Activated CD8-positive, alpha-beta T cell treated with anti-CD3 and anti-CD28 coated beads, Interleukin-2, amount 10 ng/mL, durations not matched to agents 7 days and 5 days (primary cell): Measurements from ENCODE around the gene PIAS1. TPM values are rescaled to one million over a fixed set of nuclear protein-coding genes. Genes with fewer than 3 reads are reported as not detected.
"Not testable (repeated sequence)": the region's sequence is repeated elsewhere in the genome, so short reads cannot be mapped to it uniquely, and the experiment has no call there.

Experiments
- ATAC-seq: fragments of 150-1000 bp; cut with Tn5 transposase; one replicate; pipeline ENCODE4 v1.10.0; 2021; ENCODE audit warnings: moderate library complexity
- CTCF ChIA-PET: fragments of 350-600 bp; sonication (Branson Sonifier 250); formaldehyde crosslinking; loops from one replicate; lab custom pipeline; 2021; ENCODE audit warnings: antibody characterized with exemption; lab: Charles Lee
- POLR2A ChIA-PET: fragments of 350-600 bp; sonication (Branson Sonifier 250); formaldehyde crosslinking; loops from one replicate; lab custom pipeline; 2021; ENCODE audit warnings: antibody characterized with exemption; lab: Charles Lee
- DNase-seq: peaks from one replicate; pipeline ENCODE4 v3.0.0-alpha.2; 2020
- H3K27ac Mint-ChIP-seq: one replicate; pipeline ENCODE4 v1.8.0; 2021; ENCODE audit warnings: mild to moderate bottlenecking, mixed read lengths
- H3K27me3 Mint-ChIP-seq: one replicate; pipeline ENCODE4 v1.8.0; 2021; ENCODE audit warnings: low read depth, mixed read lengths
- H3K36me3 Mint-ChIP-seq: one replicate; pipeline ENCODE4 v1.8.0; 2021; ENCODE audit warnings: low read depth, mixed read lengths
- H3K4me1 Mint-ChIP-seq: one replicate; pipeline ENCODE4 v1.8.0; 2021; ENCODE audit warnings: low read depth, mixed read lengths
- H3K4me3 Mint-ChIP-seq: one replicate; pipeline ENCODE4 v1.8.0; 2021; ENCODE audit warnings: mild to moderate bottlenecking, mixed read lengths
- H3K9me3 Mint-ChIP-seq: one replicate; pipeline ENCODE4 v1.8.0; 2022; ENCODE audit warnings: mixed read lengths; ENCODE audit not compliant: insufficient read depth
- total RNA-seq, 2 experiments: library from RNA; stranded (reverse); gene quantifications; one replicate each; pipeline ENCODE4 v1.2.3, GENCODE V29; 2021

The PIAS1 gene
- total RNA-seq, 2 experiments from 2014 or later = 40.6 to 44.2 TPM

DNA sequence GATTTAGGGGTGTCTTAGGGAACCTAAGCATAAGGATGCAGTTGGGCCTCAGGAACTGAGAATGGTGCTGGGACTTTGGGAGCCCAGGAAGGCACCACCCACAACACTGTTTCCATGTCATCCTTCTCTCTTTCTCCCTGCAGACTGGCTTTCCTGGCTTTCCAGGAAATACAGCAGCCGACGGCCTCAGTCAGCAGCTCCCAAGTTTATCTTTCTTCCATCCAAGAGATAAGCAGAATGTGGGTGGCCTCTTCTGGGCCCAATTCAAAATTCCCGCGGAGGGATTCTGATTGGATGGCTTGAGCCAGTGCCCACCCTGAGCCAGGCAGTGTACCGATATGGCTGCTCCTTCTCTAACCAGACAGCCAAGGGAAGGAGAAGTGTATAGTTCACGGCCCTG, 179.9 kb downstream of the PIAS1 start:
- Mint-ChIP-seq H3K36me3 (no peaks in the 10 kb centered on the region), H3K27ac (no peak overlapping the region), H3K9me3 (no peaks in the 10 kb centered on the region), H3K4me1 (peaks cover 11% of the 10 kb centered on the region), H3K4me3 (no peak overlapping the region), H3K27me3 (peaks cover 2% of the 10 kb centered on the region)
- ATAC-seq = no peak
- ChIA-PET CTCF (no interaction called here), POLR2A (no interaction called here)
- DNase-seq = no peak

DNA sequence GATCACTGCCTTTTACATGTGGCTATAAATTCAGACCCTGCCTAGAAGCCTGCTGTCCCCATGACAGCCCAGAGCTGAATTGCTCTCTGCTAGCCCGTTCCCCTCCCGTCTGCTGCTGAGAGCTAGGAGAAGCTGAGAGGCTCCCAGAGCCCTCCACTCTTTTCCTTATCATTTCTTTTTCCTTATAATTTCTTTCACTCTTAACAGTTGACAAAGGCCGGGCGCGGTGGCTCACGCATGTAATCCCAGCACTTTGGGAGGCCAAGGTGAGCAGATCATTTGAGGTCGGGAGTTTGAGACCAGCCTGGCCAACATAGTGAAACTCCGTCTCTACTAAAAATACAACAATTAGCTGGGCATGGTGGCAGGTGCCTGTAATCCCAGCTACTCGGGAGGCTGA, 180.4 kb downstream of the PIAS1 start:
- POLR2A ChIA-PET, H3K9me3 Mint-ChIP-seq, CTCF ChIA-PET, DNase-seq, H3K27ac Mint-ChIP-seq, H3K4me3 Mint-ChIP-seq, H3K27me3 Mint-ChIP-seq, ATAC-seq, H3K36me3 Mint-ChIP-seq: not testable (repeated sequence)
- peaks cover 11% of the 10 kb centered on the region for H3K4me1 Mint-ChIP-seq

DNA sequence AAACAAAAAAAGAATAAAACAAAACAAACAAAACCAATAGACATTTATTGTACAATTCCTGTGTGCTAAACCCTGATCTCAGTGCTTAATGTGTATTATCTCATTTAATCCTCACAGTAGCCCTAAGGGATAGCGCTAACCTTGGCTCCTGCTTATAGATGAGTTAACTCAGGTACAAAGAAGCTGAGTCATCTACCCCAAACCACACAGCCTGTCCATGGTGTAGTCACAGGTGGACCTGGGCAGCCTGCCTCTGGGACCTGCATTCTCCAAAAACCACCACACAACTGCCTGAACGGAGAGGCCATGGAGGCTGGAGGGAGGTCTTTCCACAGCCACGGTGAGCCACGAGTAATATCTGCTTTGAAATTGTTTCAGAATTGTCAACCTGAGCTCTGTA, 180.9 kb downstream of the PIAS1 start:
- H3K4me1 Mint-ChIP-seq = peaks cover 8% of the 10 kb centered on the region
- H3K27me3 Mint-ChIP-seq = peaks cover 2% of the 10 kb centered on the region
- no peaks in the 10 kb centered on the region for H3K9me3 Mint-ChIP-seq
- no peak overlapping the region for H3K4me3 Mint-ChIP-seq
- H3K36me3 Mint-ChIP-seq = no peaks in the 10 kb centered on the region
- CTCF ChIA-PET = interaction anchor here (1.7 kb wide), 1 partner anchor 18 kb away, joined by 8 read pairs; no protein-coding TSS in a partner anchor
- DNase-seq (no peak), ATAC-seq (no peak)
- no peak overlapping the region for H3K27ac Mint-ChIP-seq
- POLR2A ChIA-PET = no interaction called here

DNA sequence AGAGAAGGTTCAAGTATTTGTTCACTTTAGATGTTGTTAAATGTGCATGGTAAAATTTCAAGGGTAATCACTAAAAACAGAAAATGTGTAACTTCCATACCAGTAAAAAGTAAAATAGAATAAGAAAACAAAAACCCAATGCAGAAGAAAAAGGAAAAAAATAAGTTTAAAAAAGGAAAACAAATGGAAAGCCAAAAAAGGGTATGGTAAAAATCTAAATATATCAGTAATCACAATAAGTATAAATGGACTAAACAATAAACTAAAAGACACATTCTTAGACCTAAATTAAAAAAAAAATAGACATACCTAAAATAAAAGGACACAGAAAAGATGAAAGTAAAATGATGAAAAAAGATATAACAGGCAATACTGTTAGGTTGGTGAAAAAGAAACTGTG, 184.9 kb downstream of the PIAS1 start:
- Mint-ChIP-seq H3K27ac (no peak overlapping the region), H3K36me3 (no peaks in the 10 kb centered on the region), H3K4me1 (no peaks in the 10 kb centered on the region), H3K27me3 (peaks cover 4% of the 10 kb centered on the region), H3K4me3 (no peak overlapping the region), H3K9me3 (peaks cover 5% of the 10 kb centered on the region)
- ATAC-seq = no peak
- CTCF ChIA-PET = interaction anchor here (1.7 kb wide), 1 partner anchor 14 kb away, joined by 5 read pairs; no protein-coding TSS in a partner anchor
- POLR2A ChIA-PET = no interaction called here
- DNase-seq = no peak

DNA sequence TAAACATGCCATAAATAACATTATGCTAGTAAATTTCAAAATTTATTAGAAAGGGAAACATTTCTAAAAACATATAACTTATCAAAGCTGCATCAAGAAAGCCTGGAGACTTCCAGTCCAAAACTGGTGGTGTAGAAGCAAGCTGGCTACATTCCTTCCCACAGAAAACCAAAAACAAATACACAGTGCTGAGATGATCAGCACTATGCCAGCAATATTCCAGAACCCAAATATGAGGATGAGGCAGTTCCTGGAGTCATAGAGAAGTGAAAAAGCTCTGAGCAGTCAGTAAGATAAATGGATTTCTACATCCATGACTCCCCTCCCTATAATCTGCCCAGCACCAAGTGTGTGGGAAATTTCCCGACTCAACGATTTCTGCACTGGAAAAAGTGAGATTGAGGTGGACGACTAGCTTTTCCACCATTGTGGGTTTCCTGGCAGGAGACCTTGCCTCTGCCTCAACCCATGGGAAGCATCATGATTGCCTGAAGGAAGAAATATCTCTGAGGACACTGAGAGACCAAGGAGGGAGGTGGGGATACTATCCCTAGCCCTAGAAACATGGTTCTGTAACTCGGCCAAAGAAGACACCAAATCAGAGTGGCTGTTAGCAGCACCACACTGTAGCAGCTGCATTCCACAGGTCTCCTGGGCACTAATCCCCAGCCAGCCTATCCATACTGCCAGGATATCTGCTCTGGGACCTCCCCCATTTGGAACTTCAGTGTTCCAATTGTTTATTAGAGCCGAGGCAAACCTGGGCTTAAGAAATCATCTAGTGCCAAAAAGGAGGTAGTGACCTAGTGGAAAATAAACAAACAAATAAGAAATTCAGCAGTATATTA, 187.2 kb downstream of the PIAS1 start:
- ChIA-PET POLR2A (no interaction called here), CTCF (no interaction called here)
- Mint-ChIP-seq H3K27ac (no peak overlapping the region), H3K4me3 (no peak overlapping the region), H3K27me3 (peaks cover 6% of the 10 kb centered on the region), H3K36me3 (peaks cover 3% of the 10 kb centered on the region), H3K4me1 (no peaks in the 10 kb centered on the region), H3K9me3 (peaks cover 14% of the 10 kb centered on the region)
- no peak for ATAC-seq
- no peak for DNase-seq

Other genes with a start within 250 kb of the PIAS1 start
- gene SKOR1, start 228.8 kb upstream of the PIAS1 start, total RNA-seq = under 1 TPM; 0.21 to 0.32 TPM
- not detected for gene RNU6-1, start 214.3 kb upstream of the PIAS1 start, total RNA-seq
- gene CALML4, start 151.0 kb downstream of the PIAS1 start, total RNA-seq = 10 to 100 TPM in 1 of 2 experiments, 1 to 10 TPM in 1; 9.6 to 11.7 TPM
- gene CLN6, start 175.4 kb downstream of the PIAS1 start, total RNA-seq = 10 to 100 TPM; 64.5 to 69.7 TPM
- gene FEM1B, start 223.4 kb downstream of the PIAS1 start, total RNA-seq = 10 to 100 TPM; 45.1 to 50.7 TPM